ENCODE results near the gene TMEM233. TPM values are rescaled to one million over a fixed set of nuclear protein-coding genes. Genes with fewer than 3 reads are reported as not detected.

Gene TMEM233
- total RNA-seq, 1 experiment from 2014 or later, result not detected

GRCh38 chr12:119674560-119674959, 81.0 kb downstream of the TMEM233 start:
- TF ChIP-seq CTCF (IDR thresholded peaks at IDR 0.05; ENCODE audit: unreplicated experiment), result no peak
- no peak overlapping the region for H3K4me3 Mint-ChIP-seq (ENCODE audit: unreplicated experiment)
- intact Hi-C loops (cut with micrococcal nuclease), result no loop called here
- H3K4me1 Mint-ChIP-seq (ENCODE audit: insufficient read depth, unreplicated experiment), result peaks cover 11% of the 10 kb centered on the region
- no peak for DNase-seq (ENCODE audit: unreplicated experiment)
- H3K27me3 Mint-ChIP-seq (ENCODE audit: insufficient read depth, unreplicated experiment), result no peaks in the 10 kb centered on the region
- no TSS peak for BruUV-seq (replicated peaks)
- H3K27ac Mint-ChIP-seq (ENCODE audit: low read depth, unreplicated experiment), result no peak overlapping the region
- H3K9me3 Mint-ChIP-seq (ENCODE audit: unreplicated experiment), result no peaks in the 10 kb centered on the region
- ChIA-PET CTCF (no interaction called here), POLR2A (interaction anchor here (0.7 to 1.2 kb wide), 2 partner anchors 211 to 1302 kb away, joined by 3 to 4 read pairs; partner anchors contain the start of gene TAOK3)
- peaks cover 94% of the 10 kb centered on the region for H3K36me3 Mint-ChIP-seq (ENCODE audit: insufficient read depth, unreplicated experiment)

- Mint-ChIP-seq H3K27me3 (ENCODE audit: insufficient read depth, unreplicated experiment) (no peaks in the 10 kb centered on the region), H3K36me3 (ENCODE audit: insufficient read depth, unreplicated experiment) (peaks cover 97% of the 10 kb centered on the region), H3K4me3 (ENCODE audit: unreplicated experiment) (no peak overlapping the region), H3K9me3 (ENCODE audit: unreplicated experiment) (no peaks in the 10 kb centered on the region), H3K4me1 (ENCODE audit: insufficient read depth, unreplicated experiment) (peaks cover 3% of the 10 kb centered on the region), H3K27ac (ENCODE audit: low read depth, unreplicated experiment) (no peak overlapping the region)
- ChIA-PET POLR2A (no interaction called here), CTCF (interaction anchor here (4.2 kb wide), 1 partner anchor 8 kb away, joined by 27 read pairs; the partner anchor contains the start of gene PRKAB1)
- no peak for TF ChIP-seq CTCF (IDR thresholded peaks at IDR 0.05; ENCODE audit: unreplicated experiment)
- DNase-seq (ENCODE audit: unreplicated experiment), result no peak
- no TSS peak for BruUV-seq (replicated peaks)
- intact Hi-C loops (cut with micrococcal nuclease), result no loop called here
These were observed 82.4 kb downstream of the TMEM233 start for GRCh38 chr12:119676022-119676421.

GRCh38 chr12:119676573-119676972, 83.0 kb downstream of the TMEM233 start:
- BruUV-seq (replicated peaks), result no TSS peak
- ChIA-PET CTCF (interaction anchor here (0.6 to 4.2 kb wide), 4 partner anchors 8 to 539 kb away, joined by 3 to 27 read pairs (median 4); partner anchors contain the start of gene PRKAB1), POLR2A (no interaction called here)
- no peak for TF ChIP-seq CTCF (IDR thresholded peaks at IDR 0.05; ENCODE audit: unreplicated experiment)
- Mint-ChIP-seq H3K36me3 (ENCODE audit: insufficient read depth, unreplicated experiment) (peaks cover 93% of the 10 kb centered on the region), H3K4me1 (ENCODE audit: insufficient read depth, unreplicated experiment) (no peaks in the 10 kb centered on the region), H3K9me3 (ENCODE audit: unreplicated experiment) (no peaks in the 10 kb centered on the region), H3K27ac (ENCODE audit: low read depth, unreplicated experiment) (no peak overlapping the region), H3K27me3 (ENCODE audit: insufficient read depth, unreplicated experiment) (no peaks in the 10 kb centered on the region), H3K4me3 (ENCODE audit: unreplicated experiment) (no peak overlapping the region)
- intact Hi-C loops (cut with micrococcal nuclease), result no loop called here
- no peak for DNase-seq (ENCODE audit: unreplicated experiment)

- ChIA-PET CTCF (interaction anchor here (1.3 to 5.7 kb wide), 4 partner anchors 10 to 102 kb away, joined by 5 to 27 read pairs (median 15); partner anchors contain the start of gene PRKAB1), POLR2A (interaction anchor here (0.6 kb wide), 1 partner anchor 1305 kb away, joined by 3 read pairs; no protein-coding TSS in a partner anchor)
- Mint-ChIP-seq H3K27ac (ENCODE audit: low read depth, unreplicated experiment) (no peak overlapping the region), H3K9me3 (ENCODE audit: unreplicated experiment) (no peaks in the 10 kb centered on the region), H3K4me1 (ENCODE audit: insufficient read depth, unreplicated experiment) (no peaks in the 10 kb centered on the region), H3K27me3 (ENCODE audit: insufficient read depth, unreplicated experiment) (no peaks in the 10 kb centered on the region), H3K36me3 (ENCODE audit: insufficient read depth, unreplicated experiment) (peaks cover 75% of the 10 kb centered on the region), H3K4me3 (ENCODE audit: unreplicated experiment) (no peak overlapping the region)
- no peak for TF ChIP-seq CTCF (IDR thresholded peaks at IDR 0.05; ENCODE audit: unreplicated experiment)
- no TSS peak for BruUV-seq (replicated peaks)
- DNase-seq (ENCODE audit: unreplicated experiment), result no peak
- intact Hi-C loops (cut with micrococcal nuclease), result no loop called here
These were observed 84.9 kb downstream of the TMEM233 start for GRCh38 chr12:119678459-119678858.

Data from MCF 10A (cell line).